Transverse colon (tissue), 4 donors: ENCODE data around the gene ATXN7L3B. TPM values are rescaled to one million over a fixed set of nuclear protein-coding genes. Genes with fewer than 3 reads are reported as not detected.

Experiments used
- DNase-seq: peaks from one replicate; pipeline ENCODE4 v3.0.0-alpha.2; 2019
- H3K27ac ChIP-seq, 4 donors: fragments of 200-600 bp; sonication (generic); 2 replicates each; pipeline ENCODE4 v1.5.1; 2016 to 2018; ENCODE audit warnings: inconsistent platforms in 4 of 4
- H3K27me3 ChIP-seq: fragments of 200-600 bp; sonication (generic); 2 replicates; pipeline ENCODE4 v1.5.1; 2017; ENCODE audit warnings: inconsistent platforms
- H3K36me3 ChIP-seq, 4 donors: fragments of 200-600 bp; sonication (generic); 2 replicates each; pipeline ENCODE4 v1.5.1; 2017 to 2019; ENCODE audit warnings: inconsistent platforms in 4 of 4
- H3K4me1 ChIP-seq, 4 donors: fragments of 200-600 bp; sonication (generic); 2 replicates each; pipeline ENCODE4 v1.5.1; 2017 to 2020; ENCODE audit warnings: inconsistent platforms in 4 of 4
- H3K4me3 ChIP-seq, 4 donors: fragments of 200-600 bp; sonication (generic); 1 replicate in 1 of 4; 2 replicates in 3 of 4; pipeline versions ENCODE4 v1.5.1 to v1.6.1; 2017 to 2019; ENCODE audit warnings: inconsistent platforms in 4 of 4
- H3K9me3 ChIP-seq, 2 donors: fragments of 200-600 bp; sonication (generic); 2 replicates each; pipeline ENCODE4 v1.5.1; 2017 to 2019; ENCODE audit warnings: inconsistent platforms in 2 of 2
- EP300 ChIP-seq: sonication (generic); formaldehyde crosslinking; IDR thresholded peaks from one replicate; pipeline ENCODE4 v1.6.1; 2017; ENCODE audit warnings: antibody characterized with exemption, low read depth
- POLR2A ChIP-seq: fragments of 450-650 bp; IDR thresholded peaks from one replicate; pipeline ENCODE4 v1.6.1; 2016; ENCODE audit warnings: antibody characterized with exemption, mild to moderate bottlenecking, moderate library complexity
- POLR2AphosphoS5 ChIP-seq, 3 donors: sonication (generic); formaldehyde crosslinking; IDR thresholded peaks; one replicate each; pipeline ENCODE4 v1.6.1; 2016; ENCODE audit warnings: antibody characterized with exemption in 3 of 3
- WGBS, 2 donors: methylation state at CpG; one replicate each; pipeline ENCODE4 v1.1.5; 2018; ENCODE audit warnings: low coverage in 1 of 2; 5-methylcytosine and 5-hydroxymethylcytosine counted together
- in situ Hi-C, 4 donors: fragments of 200-750 bp; cut with MboI; loops; one replicate each; pipeline versions ENCODE4 v1.15.0 to v1.15.1; 2017; ENCODE audit warnings: low sequenced_read_pairs in 3 of 4, low pct_ligation_motif_present in 1 of 4, low pct_unique_long_range_greater_than_20kb in 1 of 4
- intact Hi-C: fragments of 100-400 bp; cut with DNase I; formaldehyde crosslinking; loops from one replicate; pipeline ENCODE4 v1.15.1; 2023; ENCODE audit warnings: low total_unique reads
- total RNA-seq, 4 donors: library from RNA; depleted of rRNA; stranded (reverse); fragments of >200 nt; gene quantifications; one replicate each; pipeline ENCODE4 v1.1.0, GENCODE V29; 2016
- TF ChIP-seq, protein P1 (sequence below), 5 experiments: fragments of 200-600 bp in 3 of 5; fragments of 450-650 bp in 2 of 5; sonication (generic) in 3 of 5; IDR thresholded peaks; 1 replicate in 2 of 5; 2 replicates in 3 of 5; pipeline ENCODE4 v1.5.1; 2016 to 2017; ENCODE audit warnings: antibody characterized with exemption in 5 of 5, inconsistent platforms in 3 of 5, mild to moderate bottlenecking in 2 of 5, moderate library complexity in 1 of 5

Gene ATXN7L3B
- total RNA-seq, 4 donors from 2014 or later = 7.9 to 23.6 (median 21.2) TPM

DNA sequence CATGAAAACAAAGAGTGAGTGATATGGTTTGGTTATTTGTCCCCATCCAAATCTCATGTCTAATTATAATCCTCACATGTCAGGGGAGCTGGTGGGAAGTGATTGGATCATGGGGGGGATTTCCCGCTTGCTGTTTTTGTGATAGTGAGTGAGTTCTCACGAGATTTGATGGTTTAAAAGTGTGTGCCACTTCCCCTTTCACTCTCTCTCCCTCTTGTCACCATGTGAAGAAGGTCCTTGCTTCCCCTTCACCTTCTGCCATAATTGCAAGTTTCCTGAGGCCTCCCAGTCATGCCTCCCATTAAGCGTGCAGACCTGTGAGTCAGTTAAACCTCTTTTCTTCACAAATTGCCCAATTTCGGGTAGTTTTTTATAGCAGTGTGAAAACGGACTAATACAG, 2.1 kb upstream of the ATXN7L3B start:
- Histone ChIP-seq H3K27me3 (peaks cover 10% of the 10 kb centered on the region), H3K27ac (no peak overlapping the region), H3K4me3 (no peak overlapping the region), H3K9me3 (no peaks in the 10 kb centered on the region), H3K36me3 (no peaks in the 10 kb centered on the region), H3K4me1 (peaks cover 18 to 26% (median 21%) of the 10 kb centered on the region in 4 donors)
- in situ Hi-C loops = no loop called here
- no peak for TF ChIP-seq POLR2AphosphoS5 (IDR thresholded peaks at IDR 0.05)
- TF ChIP-seq, protein P1, sequence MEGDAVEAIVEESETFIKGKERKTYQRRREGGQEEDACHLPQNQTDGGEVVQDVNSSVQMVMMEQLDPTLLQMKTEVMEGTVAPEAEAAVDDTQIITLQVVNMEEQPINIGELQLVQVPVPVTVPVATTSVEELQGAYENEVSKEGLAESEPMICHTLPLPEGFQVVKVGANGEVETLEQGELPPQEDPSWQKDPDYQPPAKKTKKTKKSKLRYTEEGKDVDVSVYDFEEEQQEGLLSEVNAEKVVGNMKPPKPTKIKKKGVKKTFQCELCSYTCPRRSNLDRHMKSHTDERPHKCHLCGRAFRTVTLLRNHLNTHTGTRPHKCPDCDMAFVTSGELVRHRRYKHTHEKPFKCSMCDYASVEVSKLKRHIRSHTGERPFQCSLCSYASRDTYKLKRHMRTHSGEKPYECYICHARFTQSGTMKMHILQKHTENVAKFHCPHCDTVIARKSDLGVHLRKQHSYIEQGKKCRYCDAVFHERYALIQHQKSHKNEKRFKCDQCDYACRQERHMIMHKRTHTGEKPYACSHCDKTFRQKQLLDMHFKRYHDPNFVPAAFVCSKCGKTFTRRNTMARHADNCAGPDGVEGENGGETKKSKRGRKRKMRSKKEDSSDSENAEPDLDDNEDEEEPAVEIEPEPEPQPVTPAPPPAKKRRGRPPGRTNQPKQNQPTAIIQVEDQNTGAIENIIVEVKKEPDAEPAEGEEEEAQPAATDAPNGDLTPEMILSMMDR (IDR thresholded peaks at IDR 0.05) = no peak
- TF ChIP-seq EP300 = no peak
- TF ChIP-seq POLR2A = no peak
- no peak for DNase-seq
- intact Hi-C loops = no loop called here
- 72 to 75% methylated on average over 2 to 5 of the region's 5 CpGs for WGBS, 2 donors

DNA sequence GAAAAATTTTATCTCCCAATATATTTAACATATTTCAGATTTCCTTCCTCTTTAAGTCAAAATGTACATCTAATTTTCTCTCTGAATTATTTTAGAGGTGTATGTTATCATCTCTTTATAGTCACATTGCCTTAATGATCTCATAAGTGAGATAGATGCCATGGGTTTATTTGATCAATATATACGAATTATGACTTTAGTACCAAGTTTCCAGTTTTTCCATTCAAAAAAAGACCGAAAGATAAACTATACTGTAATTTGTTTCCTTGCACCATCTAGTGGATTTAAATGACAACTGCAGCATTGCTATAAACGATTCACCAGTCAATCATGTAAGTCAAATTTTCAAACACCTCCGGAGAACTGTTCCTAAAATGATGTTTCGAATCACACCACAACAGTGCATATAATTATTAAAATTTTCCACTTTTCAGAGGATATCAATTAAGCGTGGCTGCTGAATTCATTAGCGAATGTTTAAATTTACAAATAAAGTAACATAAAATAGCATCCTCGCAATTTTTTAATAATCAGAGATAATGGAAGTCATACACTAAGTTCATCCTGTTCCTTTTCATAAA, 419 bp upstream of the ATXN7L3B start:
- intact Hi-C loops = no loop called here
- TF ChIP-seq, protein P1 (IDR thresholded peaks at IDR 0.05) = peak; percentile 70 to 80 (median 74)
- TF ChIP-seq POLR2AphosphoS5 (IDR thresholded peaks at IDR 0.05) (no peak), POLR2A (no peak)
- no peak for DNase-seq

DNA sequence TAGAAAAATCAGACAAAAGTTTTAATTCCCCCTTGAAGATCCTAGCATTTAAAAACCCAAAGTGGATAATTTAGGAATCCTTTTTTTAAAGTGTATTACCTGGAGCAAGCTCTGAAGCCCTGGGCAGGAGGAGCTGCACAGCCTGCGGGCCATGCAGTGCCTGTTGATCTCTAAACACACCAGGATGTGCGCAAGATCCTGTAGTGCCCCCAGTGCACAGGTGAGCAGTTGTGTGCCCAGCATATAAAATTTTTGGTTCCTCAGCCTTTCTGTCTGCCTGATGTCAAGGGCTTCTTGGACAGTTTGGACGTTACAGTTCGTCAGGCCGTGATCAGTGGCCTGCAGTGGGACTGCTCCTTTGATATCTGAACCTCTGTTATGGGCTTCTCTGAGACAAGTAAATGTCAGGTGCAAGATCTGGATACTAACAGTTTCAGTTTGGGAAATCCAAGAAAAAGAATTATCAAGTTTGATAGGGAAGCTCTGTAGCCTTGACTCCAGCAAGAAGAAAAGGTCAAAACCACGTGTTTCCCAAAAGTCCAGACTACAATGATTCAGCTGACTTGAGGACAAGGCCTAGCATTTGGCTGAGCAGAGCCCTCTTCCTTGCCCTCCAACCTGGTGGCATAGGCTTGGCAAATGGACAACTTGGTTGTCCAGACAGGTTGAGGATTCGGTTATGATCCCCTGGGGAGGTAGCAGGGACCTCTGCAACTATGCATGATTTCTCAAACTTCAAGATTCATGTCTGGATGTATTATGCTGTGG, 1.0 kb downstream of the ATXN7L3B start:
- intact Hi-C loops = no loop called here
- in situ Hi-C loops = no loop called here
- no peak for DNase-seq

More for the DNA sequence above, 419 bp upstream of the ATXN7L3B start:
- peak overlapping the region; percentile 93 to 98 (median 96) for H3K27ac ChIP-seq
- 0 to 1% methylated on average over 8 of the region's 8 CpGs for WGBS, 2 donors
- H3K9me3 ChIP-seq = no peaks in the 10 kb centered on the region
- peaks cover 23 to 43% (median 28%) of the 10 kb centered on the region in 4 donors for H3K4me1 ChIP-seq
- H3K4me3 ChIP-seq = peak overlapping the region; percentile 69 to 89 (median 82)
- H3K36me3 ChIP-seq = no peaks in the 10 kb centered on the region
- H3K27me3 ChIP-seq = peaks cover 7% of the 10 kb centered on the region
- in situ Hi-C loops = no loop called here

DNA sequence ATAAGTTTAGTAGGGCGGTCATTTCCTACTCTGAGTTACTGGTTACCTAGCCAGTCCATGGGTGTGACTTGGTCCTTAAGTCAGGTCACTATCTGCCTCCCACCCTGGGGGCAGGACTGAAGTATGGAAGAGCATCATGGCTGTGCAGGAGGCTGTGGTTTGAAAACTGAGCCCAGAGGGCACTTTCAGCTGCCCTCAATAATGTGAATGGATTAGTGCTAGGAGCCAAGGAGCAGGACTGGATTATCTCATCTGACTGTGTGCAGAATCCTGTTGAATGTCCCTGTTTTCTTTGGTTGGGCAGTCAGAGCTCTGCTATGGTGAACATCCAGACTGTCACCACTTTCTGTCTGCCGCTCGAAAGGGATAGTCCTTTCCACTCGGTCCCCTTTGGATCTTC, 1.6 kb downstream of the ATXN7L3B start:
- peaks cover 23 to 45% (median 28%) of the 10 kb centered on the region in 4 donors for H3K4me1 ChIP-seq
- peak overlapping the region; percentile 69 to 89 (median 82) for H3K4me3 ChIP-seq
- H3K9me3 ChIP-seq = no peaks in the 10 kb centered on the region
- peak overlapping the region in 2 of 4 donors; percentile 93 to 98 for H3K27ac ChIP-seq
- WGBS, 2 donors = 39 to 64% methylated on average over 2 to 4 of the region's 4 CpGs
- intact Hi-C loops (no loop called here), in situ Hi-C loops (no loop called here)
- TF ChIP-seq POLR2AphosphoS5 (IDR thresholded peaks at IDR 0.05) (no peak), POLR2A (no peak), EP300 (no peak)
- TF ChIP-seq, protein P1 (IDR thresholded peaks at IDR 0.05) = no peak
- DNase-seq = no peak
- H3K27me3 ChIP-seq = no peaks in the 10 kb centered on the region
- H3K36me3 ChIP-seq = no peaks in the 10 kb centered on the region

More for the DNA sequence above, 1.0 kb downstream of the ATXN7L3B start:
- Histone ChIP-seq H3K4me1 (peaks cover 23 to 45% (median 28%) of the 10 kb centered on the region in 4 donors), H3K4me3 (peak overlapping the region; percentile 69 to 89 (median 82)), H3K36me3 (no peaks in the 10 kb centered on the region), H3K9me3 (no peaks in the 10 kb centered on the region), H3K27ac (peak overlapping the region; percentile 93 to 98 (median 96)), H3K27me3 (no peaks in the 10 kb centered on the region)
- TF ChIP-seq, protein P1 (IDR thresholded peaks at IDR 0.05) = no peak
- TF ChIP-seq EP300 (no peak), POLR2AphosphoS5 (IDR thresholded peaks at IDR 0.05) (no peak), POLR2A (no peak)
- 0 to 25% methylated on average over 2 to 7 of the region's 7 CpGs for WGBS, 2 donors
